HuH-7 (cell line): ENCODE results near the gene GH1.

ENCODE experiments used
- DNase-seq: peaks from one replicate; pipeline ENCODE4 v3.0.0; 2011; ENCODE audit warnings: low spot score

The GH1 gene

DNA sequence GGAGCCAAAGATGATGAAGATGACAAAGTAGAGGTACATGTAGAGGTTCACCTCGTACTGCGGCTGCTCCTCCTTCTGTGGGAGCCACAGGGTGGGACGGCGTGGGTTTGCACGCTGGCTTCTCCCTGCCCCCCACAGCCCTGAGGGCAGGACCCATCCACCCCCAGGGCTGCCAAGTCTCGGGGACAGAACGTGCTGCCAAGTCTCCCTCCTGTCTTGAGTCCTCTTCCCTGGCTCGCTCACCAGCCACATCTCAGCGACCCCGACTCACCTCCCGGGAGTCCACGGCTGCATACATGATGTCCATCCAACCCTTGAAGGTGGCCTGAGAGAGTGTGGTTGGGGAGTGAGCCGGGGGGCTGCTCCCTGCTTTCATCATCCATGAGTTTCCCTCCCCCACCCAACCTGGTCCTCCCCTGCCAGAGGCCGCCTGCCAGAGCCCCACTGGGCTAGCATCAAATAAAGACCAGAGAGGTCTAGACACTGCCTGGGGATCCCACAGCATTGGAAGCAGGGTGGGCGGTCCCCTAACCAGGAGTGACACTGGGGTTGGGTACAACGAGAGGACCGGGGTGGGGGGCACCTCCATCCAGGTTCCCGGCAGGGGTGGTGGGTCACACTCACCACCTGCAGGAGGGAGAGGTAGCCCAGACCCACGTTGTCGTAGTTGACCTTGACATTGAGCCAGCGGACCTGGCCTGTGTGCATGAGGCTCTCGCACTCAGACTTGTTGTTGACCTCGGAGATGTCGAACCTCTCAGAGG lies 26.3 kb upstream of the GH1 start:
- no peak for DNase-seq

GRCh38 chr17:63943745-63944144 lies 25.1 kb upstream of the GH1 start:
- no peak for DNase-seq

GRCh38 chr17:63942309-63942985 lies 23.8 kb upstream of the GH1 start:
- DNase-seq, result no peak

DNA sequence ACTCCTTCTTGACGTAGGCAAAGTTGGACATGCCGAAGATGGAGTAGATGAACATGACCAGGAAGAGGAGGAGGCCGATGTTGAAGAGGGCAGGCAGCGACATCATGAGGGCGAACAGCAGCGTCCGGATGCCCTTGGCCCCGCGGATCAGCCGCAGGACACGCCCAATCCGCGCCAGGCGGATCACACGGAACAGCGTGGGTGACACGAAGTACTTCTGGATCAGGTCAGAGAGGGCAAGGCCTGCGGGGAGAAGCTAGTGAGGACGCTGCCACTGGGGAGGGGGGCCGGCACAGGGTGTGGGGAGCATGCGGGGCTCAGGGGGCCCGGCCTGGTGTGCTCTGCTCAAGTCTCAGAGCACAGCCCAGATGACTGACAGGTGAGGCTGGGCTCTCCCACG lies 23.1 kb upstream of the GH1 start:
- DNase-seq, result no peak

DNA sequence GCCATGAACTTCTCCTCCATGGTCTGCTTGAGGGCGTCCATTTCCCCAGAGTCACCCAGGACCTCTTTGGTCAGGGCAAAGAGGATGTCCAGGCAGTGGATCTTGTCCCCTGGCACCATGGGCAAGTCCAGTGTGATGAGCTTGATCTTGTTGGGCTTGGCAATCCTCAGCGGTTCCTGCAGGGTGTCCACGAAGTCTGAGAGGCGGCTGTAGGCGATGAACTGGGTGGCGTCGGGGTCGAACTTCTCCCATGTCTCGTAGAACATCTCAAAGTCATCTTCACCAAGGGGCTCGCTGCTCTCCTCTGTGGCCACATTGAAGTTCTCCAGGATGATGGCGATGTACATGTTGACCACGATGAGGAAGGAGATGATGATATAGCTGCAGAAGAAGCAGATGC lies 22.5 kb upstream of the GH1 start:
- no peak for DNase-seq

DNA sequence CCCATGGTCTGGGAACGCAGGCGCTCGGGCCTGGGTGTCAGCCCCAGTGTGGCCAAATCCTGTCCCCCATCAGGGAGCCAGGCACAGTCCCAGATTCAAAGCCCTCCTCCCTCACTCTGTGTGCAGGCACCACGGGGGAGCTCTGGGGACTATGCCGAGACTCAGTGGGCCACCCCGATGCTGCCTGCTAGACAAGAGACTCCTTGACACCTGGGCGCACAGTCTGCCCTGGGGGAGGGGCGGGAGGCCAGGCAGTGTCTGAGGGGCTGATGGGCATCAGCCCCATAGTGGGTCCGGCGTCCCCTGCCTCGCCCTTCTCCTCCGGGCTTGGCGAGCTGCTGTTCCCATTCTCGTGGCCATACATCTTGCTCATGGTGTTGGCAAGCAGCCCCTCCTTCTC lies 21.9 kb upstream of the GH1 start:
- no peak for DNase-seq

DNA sequence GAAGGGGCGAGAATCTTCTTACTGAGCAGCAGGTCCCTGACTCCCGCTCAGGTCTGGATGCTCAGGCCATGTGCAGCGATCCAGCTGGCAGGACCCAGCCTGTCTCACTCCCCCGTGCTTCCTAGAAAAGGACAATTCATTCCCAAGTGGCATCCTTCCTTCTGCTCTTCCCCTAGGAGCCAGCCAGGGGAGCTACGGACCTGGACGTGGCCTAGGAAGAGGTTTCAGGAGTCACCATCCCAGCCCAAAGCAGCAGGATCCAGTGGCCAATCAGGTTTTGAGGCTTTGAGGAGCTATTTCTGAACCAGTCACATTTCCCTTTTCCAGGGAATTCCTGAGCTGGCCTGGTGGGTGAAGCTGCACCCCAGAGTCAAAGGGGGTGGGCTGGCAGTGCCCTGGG lies 21.2 kb upstream of the GH1 start:
- no peak for DNase-seq

- no peak for DNase-seq
Measured at GRCh38 chr17:63939401-63939800, 20.8 kb upstream of the GH1 start.

GRCh38 chr17:63937920-63938319 lies 19.3 kb upstream of the GH1 start:
- DNase-seq, result no peak

DNA sequence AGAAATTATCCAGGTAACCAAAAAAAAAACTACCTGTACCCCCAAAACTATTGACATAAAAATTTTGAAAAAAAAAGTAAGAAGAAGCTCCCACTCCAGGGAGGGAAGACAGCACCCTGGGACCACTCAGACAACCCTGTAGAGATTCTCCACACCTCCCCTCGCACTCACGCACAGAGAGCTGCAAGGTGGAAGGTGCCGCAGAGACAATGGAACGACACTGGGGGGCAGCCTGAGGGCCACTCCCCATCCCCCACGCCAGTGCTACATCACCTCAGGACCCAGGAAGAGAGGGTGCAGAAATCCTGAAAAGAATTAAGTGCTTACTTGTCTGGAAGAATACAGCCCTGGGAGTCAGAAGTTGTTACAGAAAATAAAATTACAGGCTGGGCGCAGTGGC lies 18.7 kb upstream of the GH1 start:
- DNase-seq, result no peak

DNA sequence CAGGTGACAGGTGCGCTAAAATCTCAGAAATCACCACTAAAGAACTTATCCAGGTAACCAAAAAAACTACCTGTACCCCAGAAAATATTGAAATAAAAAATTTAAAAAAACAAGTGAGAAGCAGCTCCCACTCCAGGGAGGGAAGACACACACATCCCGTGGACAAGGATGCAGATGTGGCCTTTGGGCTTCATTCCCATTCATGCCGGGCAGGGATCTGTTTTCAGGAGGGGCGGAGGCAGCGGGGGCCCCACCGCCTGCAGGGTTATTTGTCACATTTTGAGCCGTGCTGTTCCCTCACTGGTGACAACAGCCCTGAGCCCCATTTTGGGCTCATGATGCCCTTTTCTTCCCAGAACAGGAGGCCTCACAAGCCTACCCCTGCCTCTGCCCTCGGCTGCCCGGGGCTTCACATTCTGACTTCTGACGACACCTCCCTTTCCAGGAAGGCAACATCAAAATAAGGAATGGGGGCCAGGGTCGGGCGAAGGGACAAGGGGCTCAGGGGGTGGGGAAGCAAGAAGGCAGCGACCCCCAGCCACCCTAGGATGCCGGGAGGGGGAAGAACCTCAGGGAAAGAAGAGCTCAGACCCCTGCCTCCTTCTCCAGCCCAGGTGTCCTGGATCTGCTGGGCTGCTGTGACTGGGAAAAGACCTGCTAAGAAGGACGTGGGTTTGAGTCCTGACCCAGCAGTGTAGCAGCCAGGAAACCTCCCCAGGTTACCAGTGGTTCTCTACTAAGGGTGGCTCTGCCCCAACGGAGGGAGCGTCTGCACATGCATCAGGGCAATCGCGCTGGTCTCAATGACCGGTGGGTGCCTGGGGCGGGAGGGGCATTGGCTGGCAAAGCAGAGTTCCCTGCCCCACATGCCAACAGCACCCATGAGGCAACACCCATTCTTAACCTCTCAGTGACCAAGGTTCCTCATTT lies 15.8 kb upstream of the GH1 start:
- DNase-seq, result no peak

GRCh38 chr17:63933598-63933997 lies 15.0 kb upstream of the GH1 start:
- no peak for DNase-seq

DNA sequence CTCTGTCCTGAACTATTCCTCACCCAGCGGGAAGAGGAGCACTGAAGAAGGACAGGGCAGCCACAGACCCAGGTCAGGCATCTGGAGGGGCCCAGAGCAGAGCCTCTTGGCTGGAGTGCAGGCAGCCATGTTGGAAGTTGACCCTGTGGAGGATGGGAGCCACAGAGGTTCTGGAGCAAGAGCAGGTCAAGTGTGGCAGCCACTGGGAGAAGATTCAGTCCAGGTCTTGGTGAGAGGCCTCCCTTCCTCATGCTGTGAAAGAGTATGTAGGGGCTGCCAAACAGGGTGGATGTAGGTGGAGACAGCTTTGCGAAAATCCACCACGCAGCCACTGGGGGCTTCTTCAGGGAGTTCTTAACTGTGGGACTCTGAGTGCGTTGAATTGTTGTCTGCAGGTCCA lies 14.1 kb upstream of the GH1 start:
- DNase-seq, result no peak

DNA sequence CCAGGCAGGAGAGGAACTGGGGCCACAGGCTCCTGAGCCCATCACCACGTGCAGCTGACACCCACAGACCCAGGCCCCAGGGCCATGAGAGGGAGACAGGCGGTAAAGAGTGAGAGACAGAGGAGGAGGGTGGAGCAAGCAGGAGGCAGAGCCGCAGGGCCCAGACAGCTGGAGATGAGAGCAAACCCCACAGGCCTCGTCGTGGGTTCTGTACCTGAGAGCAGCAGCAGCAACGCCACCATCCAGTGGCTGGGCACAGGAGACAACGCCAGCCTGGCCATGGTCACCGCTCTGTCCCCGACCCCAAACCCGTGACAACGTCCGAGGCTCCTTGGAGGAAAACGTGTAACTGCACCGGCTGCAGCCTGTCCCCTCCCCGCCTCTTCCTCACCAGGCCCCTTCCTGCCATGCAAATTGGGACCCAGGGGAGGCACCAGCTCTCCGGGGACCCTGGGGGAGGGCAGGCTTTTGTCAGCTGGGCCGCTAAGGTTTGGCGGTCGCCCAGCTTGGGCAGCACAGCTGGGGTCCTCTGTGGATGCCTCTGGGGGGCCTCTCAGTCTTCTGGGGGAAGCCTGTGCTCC lies 13.4 kb upstream of the GH1 start, which contains the start of gene CD79B:
CD79B (minus strand) TSS at position 351 of the 581 bp plus-strand sequence; CDS start at position 281, 70 bp downstream.
- DNase-seq, result no peak

DNA sequence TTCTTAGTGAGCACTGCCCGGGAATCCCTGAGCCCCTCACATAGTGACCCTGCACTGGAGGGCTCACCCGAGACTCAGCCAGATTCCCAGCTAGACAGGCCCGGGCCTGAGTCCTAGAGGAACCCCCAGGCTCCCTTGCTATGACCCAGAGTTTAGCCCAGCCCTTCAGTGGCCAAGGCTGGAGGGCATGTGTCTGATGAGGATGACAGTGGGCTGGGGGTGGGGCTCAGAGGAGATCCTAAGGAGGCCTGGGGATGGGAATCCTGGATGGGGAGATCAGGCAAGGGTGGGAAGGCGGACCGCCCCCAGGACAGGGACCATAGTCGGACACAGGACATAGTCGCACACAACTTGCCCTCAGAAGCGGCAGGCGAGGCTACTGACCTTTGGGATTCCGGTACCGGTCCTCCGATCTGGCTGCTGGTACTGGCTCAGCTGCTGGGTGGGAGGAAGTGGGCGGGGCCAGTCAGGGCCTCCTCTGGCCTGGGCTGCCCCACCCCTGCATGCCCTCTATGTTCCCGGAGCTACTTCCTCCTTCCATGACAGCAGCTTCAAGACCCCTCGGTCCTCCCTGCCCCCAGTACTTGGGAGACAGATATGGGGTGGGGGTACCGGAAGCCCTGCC lies 12.4 kb upstream of the GH1 start:
- DNase-seq, result no peak

DNA sequence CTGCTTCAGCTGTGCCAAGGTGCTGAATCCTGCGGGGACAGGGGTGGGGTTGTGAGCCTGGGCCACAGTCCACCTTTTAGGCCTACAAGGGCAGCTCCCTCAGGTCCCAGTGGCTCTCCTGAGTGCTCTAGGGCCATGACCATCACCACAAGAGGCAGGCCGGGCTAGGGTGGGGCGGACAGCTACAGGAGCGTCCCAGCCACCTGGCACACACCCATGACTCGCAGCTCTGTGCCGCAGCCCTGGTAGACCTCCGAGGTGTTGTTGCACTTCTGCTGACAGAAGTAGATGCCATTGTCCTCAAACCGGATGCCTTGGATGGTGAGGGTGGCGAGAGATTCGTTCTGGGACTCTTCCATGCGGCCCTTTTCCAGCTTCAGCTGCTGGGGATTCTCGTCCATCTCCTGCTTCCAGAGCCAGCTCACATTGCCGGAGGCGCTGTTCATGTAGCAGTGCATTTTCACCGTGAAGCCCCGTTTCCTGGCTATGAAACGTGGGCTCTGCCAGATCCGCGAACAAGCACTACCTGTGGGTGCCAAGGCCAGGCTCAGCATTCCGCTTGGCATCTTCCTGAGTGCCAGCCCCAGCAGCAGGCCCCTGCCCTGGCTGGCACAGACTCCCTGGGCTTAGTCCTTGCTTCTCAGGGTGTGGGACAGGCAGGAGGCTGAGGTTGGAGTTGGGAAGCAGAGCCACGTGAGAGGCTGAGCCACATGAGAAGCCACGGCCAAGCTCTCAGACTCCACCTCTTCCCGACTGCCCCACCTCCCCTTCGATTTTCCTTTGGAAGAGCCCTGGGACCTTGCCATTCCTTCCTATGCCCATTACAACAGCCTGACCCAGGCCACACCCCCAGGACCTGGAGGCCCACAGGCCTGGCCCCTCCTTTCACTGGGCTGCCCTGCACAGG lies 11.5 kb upstream of the GH1 start:
- no peak for DNase-seq

DNA sequence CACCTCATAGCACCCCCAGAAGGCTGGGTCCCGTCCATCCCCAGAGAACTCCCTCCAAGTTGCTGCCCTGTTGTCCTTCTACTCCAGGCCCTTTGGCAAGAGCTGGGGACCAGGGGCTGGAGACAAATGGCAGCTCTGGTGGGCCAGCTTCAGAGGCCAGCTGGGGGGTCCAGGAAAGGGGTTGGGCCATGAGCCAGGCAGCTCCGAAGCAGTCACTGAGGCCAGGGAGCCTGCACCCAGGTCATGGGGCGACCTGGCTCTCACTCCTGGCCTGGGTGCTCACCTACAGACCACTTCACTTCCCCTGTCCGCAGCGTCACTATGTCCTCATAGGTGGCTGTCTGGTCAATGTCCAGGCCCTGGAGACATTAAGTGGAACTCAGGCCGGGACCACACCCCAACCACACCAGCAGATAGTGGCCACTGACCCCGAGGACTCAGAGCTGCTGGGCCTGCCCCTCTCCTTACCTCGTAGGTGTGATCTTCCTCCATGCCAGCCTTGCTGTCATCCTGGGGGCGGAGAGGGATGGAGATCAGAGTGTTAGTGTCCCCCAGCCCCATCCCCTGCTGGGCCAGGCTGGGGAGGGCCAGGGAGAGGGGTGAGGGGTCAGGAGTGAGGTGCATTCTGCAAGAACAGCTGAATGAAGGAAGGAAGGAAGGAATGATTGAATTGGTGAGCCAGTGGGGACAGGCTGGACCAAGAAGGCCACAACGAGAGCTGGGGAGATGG lies 10.5 kb upstream of the GH1 start:
- no peak for DNase-seq

GRCh38 chr17:63928172-63928666 lies 9.6 kb upstream of the GH1 start:
- DNase-seq, result no peak

DNA sequence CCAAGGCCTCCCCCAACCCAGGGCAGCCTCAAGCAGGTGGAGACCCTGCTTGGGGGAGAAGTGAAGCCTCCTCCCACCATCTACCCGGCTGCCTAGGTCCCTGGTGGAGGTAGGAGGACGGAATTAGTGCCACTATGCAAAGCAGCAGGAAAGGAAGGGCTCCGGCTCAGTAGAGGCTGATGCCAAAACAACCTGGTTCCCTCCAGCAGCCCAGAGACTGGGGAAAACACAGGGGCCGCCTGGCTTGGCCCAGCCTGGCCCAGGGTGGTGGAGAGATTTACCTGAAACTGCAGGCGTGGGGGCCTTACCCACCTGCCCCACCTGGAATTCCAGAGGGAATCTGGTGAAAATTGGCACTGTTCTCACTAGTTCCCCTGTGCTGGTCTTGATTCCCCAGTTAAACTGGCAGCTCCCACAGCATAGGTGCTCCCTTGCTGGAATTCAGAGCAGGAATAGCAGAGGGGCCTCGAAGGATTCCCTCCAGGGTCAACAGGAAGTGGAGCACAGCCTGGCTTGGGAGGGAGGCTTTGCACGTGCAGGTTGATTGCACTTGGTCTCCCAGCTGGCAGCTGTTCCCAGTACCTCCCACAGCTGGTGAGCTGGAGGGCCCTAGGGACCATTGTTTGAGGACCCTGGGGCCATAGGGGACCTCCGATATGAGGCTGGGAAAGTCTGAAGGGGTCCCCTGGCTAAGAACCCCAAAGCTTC lies 9.0 kb upstream of the GH1 start:
- peak; percentile 11 for DNase-seq
